ENCODE measurements around the gene C16orf54.

Gene C16orf54

GRCh38 chr16:29701214-29701555 is 44.6 kb downstream of the C16orf54 start:
- TF ChIP-seq EGR1 (IDR thresholded peaks at IDR 0.05) (no peak), CREB1 (IDR thresholded peaks at IDR 0.05; ENCODE audit: low read depth) (no peak), ZBTB7A (IDR thresholded peaks at IDR 0.05; ENCODE audit: low read depth) (no peak), REST (IDR thresholded peaks at IDR 0.05; ENCODE audit: low read depth) (no peak), CEBPB (IDR thresholded peaks at IDR 0.05) (no peak), NFIC (IDR thresholded peaks at IDR 0.05) (no peak), MAX (IDR thresholded peaks at IDR 0.05) (no peak), EP300 (IDR thresholded peaks at IDR 0.05; ENCODE audit: borderline replicate concordance) (no peak), USF1 (IDR thresholded peaks at IDR 0.05) (no peak), YY1 (IDR thresholded peaks at IDR 0.05; ENCODE audit: low read depth) (no peak), TEAD4 (IDR thresholded peaks at IDR 0.05) (no peak), TCF12 (IDR thresholded peaks at IDR 0.05; ENCODE audit: low read depth) (no peak), TAF1 (IDR thresholded peaks at IDR 0.05; ENCODE audit: low read depth) (no peak), FOXM1 (IDR thresholded peaks at IDR 0.05; ENCODE audit: borderline replicate concordance, low read depth) (no peak), RAD21 (IDR thresholded peaks at IDR 0.05; ENCODE audit: low read depth) (no peak)

GRCh38 chr16:29700253-29700987 is 45.4 kb downstream of the C16orf54 start:
- TF ChIP-seq YY1 (IDR thresholded peaks at IDR 0.05; ENCODE audit: low read depth), result no peak
- no peak for TF ChIP-seq FOXM1 (IDR thresholded peaks at IDR 0.05; ENCODE audit: borderline replicate concordance, low read depth)
- TF ChIP-seq ZBTB7A (IDR thresholded peaks at IDR 0.05; ENCODE audit: low read depth), result no peak
- no peak for TF ChIP-seq TAF1 (IDR thresholded peaks at IDR 0.05; ENCODE audit: low read depth)
- TF ChIP-seq NFIC (IDR thresholded peaks at IDR 0.05), result no peak
- no peak for TF ChIP-seq EP300 (IDR thresholded peaks at IDR 0.05; ENCODE audit: borderline replicate concordance)
- no peak for TF ChIP-seq REST (IDR thresholded peaks at IDR 0.05; ENCODE audit: low read depth)
- peak; percentile 70 for TF ChIP-seq TEAD4 (IDR thresholded peaks at IDR 0.05)
- peak; percentile 90 for TF ChIP-seq RAD21 (IDR thresholded peaks at IDR 0.05; ENCODE audit: low read depth)
- no peak for TF ChIP-seq EGR1 (IDR thresholded peaks at IDR 0.05)
- peak; percentile 49; the same call in 1 of the 2 replicates for TF ChIP-seq MAX (IDR thresholded peaks at IDR 0.05)

GRCh38 chr16:29699324-29700219 is 46.2 kb downstream of the C16orf54 start:
- no peak for TF ChIP-seq TAF1 (IDR thresholded peaks at IDR 0.05; ENCODE audit: low read depth)
- no peak for TF ChIP-seq USF1 (IDR thresholded peaks at IDR 0.05)
- TF ChIP-seq ZBTB7A (IDR thresholded peaks at IDR 0.05; ENCODE audit: low read depth), result no peak
- TF ChIP-seq EP300 (IDR thresholded peaks at IDR 0.05; ENCODE audit: borderline replicate concordance), result no peak

- no peak for TF ChIP-seq NFIC (IDR thresholded peaks at IDR 0.05)
Observed at GRCh38 chr16:29698484-29699323, 47.1 kb downstream of the C16orf54 start.

- no peak for TF ChIP-seq EP300 (IDR thresholded peaks at IDR 0.05; ENCODE audit: borderline replicate concordance)
Observed at GRCh38 chr16:29698042-29698441, 47.7 kb downstream of the C16orf54 start.

Data from Ishikawa (cell line).